ENCODE results near the gene ARHGAP28.

DNA sequence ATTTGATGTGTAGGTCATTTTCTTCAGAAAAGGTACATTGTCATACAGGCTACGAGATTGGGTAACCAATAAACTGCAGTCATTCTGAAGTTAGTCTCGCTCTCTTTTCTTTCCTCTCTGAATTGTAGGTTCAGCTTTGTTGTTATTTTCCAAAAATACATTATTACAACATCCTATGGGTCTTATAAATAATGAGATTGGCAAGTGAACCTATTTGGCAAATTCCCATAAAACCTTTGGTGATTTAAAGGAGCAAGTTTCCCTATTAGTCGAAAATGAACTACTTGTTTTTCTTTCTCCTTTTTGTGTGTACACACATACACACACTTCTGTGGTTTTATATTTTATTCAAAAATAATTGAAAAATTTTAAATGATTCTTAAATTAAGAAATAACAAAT lies 67.0 kb downstream of the ARHGAP28 start:
- TF ChIP-seq, protein P1, sequence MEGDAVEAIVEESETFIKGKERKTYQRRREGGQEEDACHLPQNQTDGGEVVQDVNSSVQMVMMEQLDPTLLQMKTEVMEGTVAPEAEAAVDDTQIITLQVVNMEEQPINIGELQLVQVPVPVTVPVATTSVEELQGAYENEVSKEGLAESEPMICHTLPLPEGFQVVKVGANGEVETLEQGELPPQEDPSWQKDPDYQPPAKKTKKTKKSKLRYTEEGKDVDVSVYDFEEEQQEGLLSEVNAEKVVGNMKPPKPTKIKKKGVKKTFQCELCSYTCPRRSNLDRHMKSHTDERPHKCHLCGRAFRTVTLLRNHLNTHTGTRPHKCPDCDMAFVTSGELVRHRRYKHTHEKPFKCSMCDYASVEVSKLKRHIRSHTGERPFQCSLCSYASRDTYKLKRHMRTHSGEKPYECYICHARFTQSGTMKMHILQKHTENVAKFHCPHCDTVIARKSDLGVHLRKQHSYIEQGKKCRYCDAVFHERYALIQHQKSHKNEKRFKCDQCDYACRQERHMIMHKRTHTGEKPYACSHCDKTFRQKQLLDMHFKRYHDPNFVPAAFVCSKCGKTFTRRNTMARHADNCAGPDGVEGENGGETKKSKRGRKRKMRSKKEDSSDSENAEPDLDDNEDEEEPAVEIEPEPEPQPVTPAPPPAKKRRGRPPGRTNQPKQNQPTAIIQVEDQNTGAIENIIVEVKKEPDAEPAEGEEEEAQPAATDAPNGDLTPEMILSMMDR (IDR thresholded peaks at IDR 0.05): no peak
- TF ChIP-seq POLR2AphosphoS5 (IDR thresholded peaks at IDR 0.05) (no peak), EP300 (IDR thresholded peaks at IDR 0.05) (no peak), POLR2A (IDR thresholded peaks at IDR 0.05) (no peak)

All from upper lobe of left lung (tissue), 4 donors.